PFSK-1 (cell line): ENCODE results near the gene NUDT4.

Experiments used
- POLR2AphosphoS5 ChIP-seq: IDR thresholded peaks from 2 replicates; pipeline ENCODE4 v1.6.1; 2012; ENCODE audit warnings: low read depth, mild to moderate bottlenecking, control low read depth, low read length, moderate library complexity
- TF ChIP-seq, protein P1 (sequence below), 2 experiments: IDR thresholded peaks; 2 replicates each; pipeline versions ENCODE4 v1.6.1 to v1.8.0; 2011 to 2012; ENCODE audit warnings: low read depth in 2 of 2, low read length in 2 of 2, control low read depth in 1 of 2, inconsistent platforms in 1 of 2, mild to moderate bottlenecking in 1 of 2, moderate library complexity in 1 of 2; ENCODE audit not compliant: insufficient read depth in 1 of 2

DNA sequence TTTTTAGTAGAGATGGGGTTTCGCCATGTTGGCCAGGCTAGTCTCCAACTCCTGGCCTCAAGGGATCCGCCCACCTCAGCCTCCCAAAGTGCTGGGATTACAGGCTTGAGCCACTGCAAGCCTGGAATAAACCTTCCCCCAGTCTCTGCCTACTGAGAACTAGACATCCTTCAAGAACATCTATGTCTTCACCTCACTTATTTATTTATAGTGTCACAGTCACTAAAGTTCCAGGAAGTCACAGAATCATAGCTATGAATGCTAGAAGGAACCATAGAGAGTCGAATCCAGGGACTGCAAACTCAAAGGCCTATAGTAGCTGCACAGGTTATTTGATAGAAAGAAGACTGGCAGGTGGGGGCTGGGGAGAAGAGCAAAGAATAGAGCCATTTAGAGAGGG is 44.7 kb upstream of the NUDT4 start:
- TF ChIP-seq, protein P1, sequence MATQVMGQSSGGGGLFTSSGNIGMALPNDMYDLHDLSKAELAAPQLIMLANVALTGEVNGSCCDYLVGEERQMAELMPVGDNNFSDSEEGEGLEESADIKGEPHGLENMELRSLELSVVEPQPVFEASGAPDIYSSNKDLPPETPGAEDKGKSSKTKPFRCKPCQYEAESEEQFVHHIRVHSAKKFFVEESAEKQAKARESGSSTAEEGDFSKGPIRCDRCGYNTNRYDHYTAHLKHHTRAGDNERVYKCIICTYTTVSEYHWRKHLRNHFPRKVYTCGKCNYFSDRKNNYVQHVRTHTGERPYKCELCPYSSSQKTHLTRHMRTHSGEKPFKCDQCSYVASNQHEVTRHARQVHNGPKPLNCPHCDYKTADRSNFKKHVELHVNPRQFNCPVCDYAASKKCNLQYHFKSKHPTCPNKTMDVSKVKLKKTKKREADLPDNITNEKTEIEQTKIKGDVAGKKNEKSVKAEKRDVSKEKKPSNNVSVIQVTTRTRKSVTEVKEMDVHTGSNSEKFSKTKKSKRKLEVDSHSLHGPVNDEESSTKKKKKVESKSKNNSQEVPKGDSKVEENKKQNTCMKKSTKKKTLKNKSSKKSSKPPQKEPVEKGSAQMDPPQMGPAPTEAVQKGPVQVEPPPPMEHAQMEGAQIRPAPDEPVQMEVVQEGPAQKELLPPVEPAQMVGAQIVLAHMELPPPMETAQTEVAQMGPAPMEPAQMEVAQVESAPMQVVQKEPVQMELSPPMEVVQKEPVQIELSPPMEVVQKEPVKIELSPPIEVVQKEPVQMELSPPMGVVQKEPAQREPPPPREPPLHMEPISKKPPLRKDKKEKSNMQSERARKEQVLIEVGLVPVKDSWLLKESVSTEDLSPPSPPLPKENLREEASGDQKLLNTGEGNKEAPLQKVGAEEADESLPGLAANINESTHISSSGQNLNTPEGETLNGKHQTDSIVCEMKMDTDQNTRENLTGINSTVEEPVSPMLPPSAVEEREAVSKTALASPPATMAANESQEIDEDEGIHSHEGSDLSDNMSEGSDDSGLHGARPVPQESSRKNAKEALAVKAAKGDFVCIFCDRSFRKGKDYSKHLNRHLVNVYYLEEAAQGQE (IDR thresholded peaks at IDR 0.05; ENCODE audit: insufficient read depth in 1 of 2, low read depth in 2 of 2, low read length in 2 of 2), result no peak
- no peak for TF ChIP-seq POLR2AphosphoS5
